GM12892 (cell line): ENCODE measurements around the gene L3MBTL3.
"Not testable (repeated sequence)": the region's sequence is repeated elsewhere in the genome, so short reads cannot be mapped to it uniquely, and the experiment has no call there.

Source experiments
- DNase-seq: peaks from one replicate; pipeline ENCODE4 v3.0.0; 2011; ENCODE audit not compliant: insufficient read length
- FAIRE-seq: peaks from 2 replicates; lab custom pipeline; 2011; peaks lifted over from hg19 to GRCh38; lab: Jason Lieb, UNC
- POLR2A ChIP-seq: IDR thresholded peaks from 2 replicates; pipeline ENCODE4 v1.6.1; 2011; ENCODE audit warnings: low read depth, low read length, control low read depth
- POLR2AphosphoS5 ChIP-seq: IDR thresholded peaks from 2 replicates; pipeline ENCODE4 v1.6.1; 2011; ENCODE audit warnings: low read depth, low read length, control low read depth
- TAF1 ChIP-seq: IDR thresholded peaks from 2 replicates; pipeline ENCODE4 v1.6.1; 2011; ENCODE audit warnings: low read depth, mild to moderate bottlenecking, control low read depth, low read length, borderline replicate concordance

L3MBTL3 gene

DNA sequence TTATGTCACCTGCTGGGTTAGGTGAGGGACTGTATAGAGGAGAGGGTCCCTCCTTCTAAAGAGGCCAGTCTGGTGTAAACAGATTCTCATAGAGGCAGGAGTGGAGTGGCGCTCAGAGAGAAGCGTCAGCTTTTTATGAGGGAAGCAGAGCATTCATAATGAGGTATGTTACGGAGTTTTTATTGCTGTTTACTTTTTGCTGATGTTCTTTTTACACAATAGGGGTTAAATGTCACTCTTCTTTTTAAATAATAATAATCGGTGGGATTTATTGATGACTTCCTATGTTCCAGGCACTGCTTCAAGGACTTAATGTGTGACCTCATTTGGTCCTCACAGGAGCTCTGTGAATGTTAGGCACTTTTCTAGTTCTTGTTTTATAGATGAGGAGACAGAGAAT, 79.9 kb downstream of the L3MBTL3 start:
- DNase-seq: no peak
- FAIRE-seq: no peak
- TF ChIP-seq POLR2A (no peak), TAF1 (no peak), POLR2AphosphoS5 (no peak)

GRCh38 chr6:130099119-130099518, 80.7 kb downstream of the L3MBTL3 start:
- no peak for FAIRE-seq
- no peak for DNase-seq
- TF ChIP-seq TAF1 (no peak), POLR2AphosphoS5 (no peak), POLR2A (no peak)

DNA sequence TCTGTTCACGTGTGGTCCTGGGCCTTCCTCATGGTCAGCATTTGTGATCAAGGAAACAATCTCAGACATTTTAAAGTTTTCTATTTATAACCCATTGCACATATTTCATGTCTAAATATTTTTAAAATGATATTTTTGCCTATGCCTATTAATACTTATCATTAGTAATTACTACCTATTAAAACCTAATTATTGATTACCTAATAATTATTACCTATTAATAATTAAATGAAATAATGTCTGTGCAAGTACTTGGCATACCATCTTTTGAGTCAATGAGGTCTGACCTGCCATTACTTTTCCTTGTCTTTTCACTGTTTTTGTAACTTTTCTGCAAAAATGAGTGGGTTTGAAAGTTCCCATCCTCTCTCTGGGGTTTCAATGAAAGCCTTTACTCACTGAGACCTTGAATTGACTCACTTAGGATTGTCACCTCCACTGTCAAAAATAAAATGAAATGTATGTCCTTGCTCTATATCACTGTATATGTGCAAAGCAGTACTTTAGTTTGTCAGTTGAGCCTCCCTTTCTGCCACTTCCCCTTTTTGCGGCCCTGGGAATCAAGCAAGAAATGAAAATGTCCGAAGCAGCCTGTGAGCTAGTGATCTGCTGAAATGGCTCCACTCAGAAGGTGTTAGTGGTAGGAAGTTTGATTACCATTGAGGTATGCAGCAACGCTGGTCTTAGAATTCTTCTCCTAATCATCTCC, 87.8 kb downstream of the L3MBTL3 start:
- no peak for DNase-seq
- TF ChIP-seq POLR2A: no peak
- TF ChIP-seq TAF1: no peak
- no peak for TF ChIP-seq POLR2AphosphoS5
- no peak for FAIRE-seq

- TF ChIP-seq TAF1 (no peak), POLR2A (no peak), POLR2AphosphoS5 (no peak)
- FAIRE-seq: peak; percentile 69
- no peak for DNase-seq
Measured at GRCh38 chr6:130107710-130108109, 89.3 kb downstream of the L3MBTL3 start.

DNA sequence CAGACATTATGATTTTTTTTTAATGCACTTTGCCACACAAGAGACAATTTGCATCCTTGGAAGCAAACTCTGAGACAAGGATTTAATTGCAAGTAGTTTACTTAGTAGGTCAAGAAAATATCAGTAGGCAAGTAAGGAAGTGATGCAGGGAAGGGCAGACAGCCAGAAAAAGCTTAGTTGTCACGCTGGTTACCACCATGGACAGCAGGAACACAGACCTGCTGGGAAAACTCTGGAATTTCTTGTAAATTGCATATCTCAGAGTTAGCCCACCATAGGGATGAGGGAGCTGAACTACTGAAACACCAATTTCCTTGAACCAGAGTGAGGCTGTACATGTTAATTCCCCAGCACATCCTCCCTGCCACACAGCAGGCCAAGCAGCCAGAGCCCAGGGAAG, 92.7 kb downstream of the L3MBTL3 start:
- TF ChIP-seq POLR2A (no peak), TAF1 (no peak), POLR2AphosphoS5 (no peak)
- no peak for DNase-seq
- FAIRE-seq: no peak

DNA sequence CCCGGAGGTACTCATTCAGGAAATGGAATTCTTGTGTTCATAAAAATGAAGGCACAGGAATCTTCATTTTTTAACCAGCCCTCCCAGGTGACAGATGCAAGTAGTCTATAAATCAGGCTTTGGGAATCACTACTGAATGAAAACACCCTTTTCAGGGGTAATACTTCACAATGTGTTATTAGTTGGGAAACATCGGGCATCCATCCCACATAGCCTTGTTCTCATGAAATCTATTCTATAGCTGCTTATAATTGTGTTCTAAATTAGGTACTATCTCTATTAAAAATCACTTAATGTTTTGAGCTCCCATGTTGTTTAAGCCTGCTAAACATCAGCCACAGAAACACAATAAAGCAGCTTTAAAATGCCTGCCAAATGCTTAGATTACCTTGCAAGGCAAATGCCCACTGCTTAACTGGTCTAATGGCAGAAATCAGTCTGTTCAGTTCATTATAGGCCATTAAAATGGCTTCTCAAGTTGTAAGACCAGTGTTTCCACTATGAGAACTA, 94.9 kb downstream of the L3MBTL3 start:
- TF ChIP-seq POLR2A (no peak), POLR2AphosphoS5 (no peak), TAF1 (no peak)
- no peak for DNase-seq
- no peak for FAIRE-seq

GRCh38 chr6:130115036-130115435, 96.7 kb downstream of the L3MBTL3 start:
- peak; percentile 95 for FAIRE-seq
- no peak for TF ChIP-seq TAF1
- no peak for TF ChIP-seq POLR2A
- no peak for TF ChIP-seq POLR2AphosphoS5
- DNase-seq: peak; percentile 25

GRCh38 chr6:130116273-130116672, 97.9 kb downstream of the L3MBTL3 start:
- FAIRE-seq: peak; percentile 14
- no peak for DNase-seq

GRCh38 chr6:130117187-130117701, 98.9 kb downstream of the L3MBTL3 start:
- FAIRE-seq: not testable (repeated sequence)

More at GRCh38 chr6:130116273-130116672, 97.9 kb downstream of the L3MBTL3 start:
- TF ChIP-seq POLR2AphosphoS5 (no peak), TAF1 (no peak), POLR2A (no peak)

GRCh38 chr6:130118236-130118635, 99.9 kb downstream of the L3MBTL3 start:
- no peak for TF ChIP-seq POLR2AphosphoS5
- TF ChIP-seq POLR2A: no peak
- no peak for TF ChIP-seq TAF1
- DNase-seq (no peak), FAIRE-seq (peak; percentile 27)

More at GRCh38 chr6:130117187-130117701, 98.9 kb downstream of the L3MBTL3 start:
- not testable (repeated sequence) for DNase-seq

DNA sequence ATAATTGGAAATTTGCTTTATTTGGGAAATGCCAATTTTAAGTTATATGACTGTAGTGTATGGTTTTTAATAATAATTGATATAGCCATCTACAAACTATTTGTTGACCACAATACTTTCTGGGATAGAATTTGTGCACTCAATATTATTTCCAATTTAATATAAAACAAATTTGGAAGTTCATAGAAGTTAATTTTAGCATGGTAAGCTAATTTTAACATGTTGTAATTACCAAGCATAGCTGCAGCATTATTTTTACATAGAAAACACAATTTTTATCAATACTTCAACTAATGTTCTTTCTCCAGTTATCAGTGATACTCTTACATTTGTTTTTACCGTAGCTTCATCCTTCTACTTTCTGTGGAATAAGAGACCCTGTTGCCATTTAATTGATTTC, 100.8 kb downstream of the L3MBTL3 start:
- FAIRE-seq (no peak), DNase-seq (no peak)
- TF ChIP-seq POLR2AphosphoS5: no peak
- TF ChIP-seq TAF1: no peak
- TF ChIP-seq POLR2A: no peak

- no peak for DNase-seq
Measured at GRCh38 chr6:130120731-130121130, 102.3 kb downstream of the L3MBTL3 start.

More at GRCh38 chr6:130120731-130121130, 102.3 kb downstream of the L3MBTL3 start:
- TF ChIP-seq POLR2A (no peak), POLR2AphosphoS5 (no peak), TAF1 (no peak)
- no peak for FAIRE-seq
